OCI-LY1 (cell line): ENCODE measurements around the gene FHIT.

Experiments used
- EZH2 ChIP-seq: fragments of 200-600 bp; sonication (generic), shearing (Covaris generic); IDR thresholded peaks from 2 replicates; pipeline ENCODE4 v1.8.0; 2017; ENCODE audit warnings: borderline replicate concordance, mixed run types, mild to moderate bottlenecking, antibody characterized with exemption, low read length, moderate library complexity, mixed read lengths
- TF ChIP-seq, protein P1 (sequence below): fragments of 200-600 bp; sonication (generic), shearing (Covaris generic); IDR thresholded peaks from 2 replicates; pipeline ENCODE4 v1.5.1; 2017; ENCODE audit warnings: mild to moderate bottlenecking, antibody characterized with exemption, low read length, moderate library complexity, mixed read lengths

DNA sequence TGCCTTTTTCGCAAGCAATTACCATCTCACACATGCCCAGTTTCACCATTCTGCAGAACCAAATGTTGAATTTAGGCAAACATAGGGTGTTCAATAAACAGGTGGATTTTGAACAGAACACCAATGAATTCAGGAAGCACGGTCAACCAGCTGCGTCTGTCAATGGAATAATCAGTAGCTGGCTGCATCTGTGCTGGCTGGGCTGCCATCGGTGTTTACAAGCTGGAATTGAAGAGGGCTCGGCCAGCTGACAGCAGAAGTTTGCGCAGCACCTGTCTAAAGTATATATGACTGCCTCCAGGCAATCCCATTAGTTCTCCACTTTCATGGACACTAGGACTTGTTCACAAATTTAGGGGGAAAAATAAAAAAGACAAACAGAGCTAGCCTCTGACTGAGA lies 1205.0 kb downstream of the FHIT start:
- TF ChIP-seq, protein P1, sequence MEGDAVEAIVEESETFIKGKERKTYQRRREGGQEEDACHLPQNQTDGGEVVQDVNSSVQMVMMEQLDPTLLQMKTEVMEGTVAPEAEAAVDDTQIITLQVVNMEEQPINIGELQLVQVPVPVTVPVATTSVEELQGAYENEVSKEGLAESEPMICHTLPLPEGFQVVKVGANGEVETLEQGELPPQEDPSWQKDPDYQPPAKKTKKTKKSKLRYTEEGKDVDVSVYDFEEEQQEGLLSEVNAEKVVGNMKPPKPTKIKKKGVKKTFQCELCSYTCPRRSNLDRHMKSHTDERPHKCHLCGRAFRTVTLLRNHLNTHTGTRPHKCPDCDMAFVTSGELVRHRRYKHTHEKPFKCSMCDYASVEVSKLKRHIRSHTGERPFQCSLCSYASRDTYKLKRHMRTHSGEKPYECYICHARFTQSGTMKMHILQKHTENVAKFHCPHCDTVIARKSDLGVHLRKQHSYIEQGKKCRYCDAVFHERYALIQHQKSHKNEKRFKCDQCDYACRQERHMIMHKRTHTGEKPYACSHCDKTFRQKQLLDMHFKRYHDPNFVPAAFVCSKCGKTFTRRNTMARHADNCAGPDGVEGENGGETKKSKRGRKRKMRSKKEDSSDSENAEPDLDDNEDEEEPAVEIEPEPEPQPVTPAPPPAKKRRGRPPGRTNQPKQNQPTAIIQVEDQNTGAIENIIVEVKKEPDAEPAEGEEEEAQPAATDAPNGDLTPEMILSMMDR = no peak
- TF ChIP-seq EZH2 = no peak
